Keratinocyte (primary cell): ENCODE results near the gene GHITM. TPM values are rescaled to one million over a fixed set of nuclear protein-coding genes. Genes with fewer than 3 reads are reported as not detected.

Experiments
- DNase-seq: peaks from one replicate; pipeline ENCODE4 v3.0.0-alpha.2; 2011; ENCODE audit warnings: low read depth, missing footprints, low spot score
- FAIRE-seq: peaks from 2 replicates; lab custom pipeline; 2011; peaks lifted over from hg19 to GRCh38; lab: Jason Lieb, UNC
- H2AFZ ChIP-seq: 2 replicates; pipeline ENCODE4 v1.6.0; 2012; ENCODE audit warnings: low read length, control low read depth, inconsistent platforms; ENCODE audit not compliant: control insufficient read depth
- H3K27ac ChIP-seq: 2 replicates; pipeline ENCODE4 v1.5.1; 2011; ENCODE audit warnings: low read length; ENCODE audit not compliant: control insufficient read depth, insufficient read depth
- H3K27me3 ChIP-seq: 3 replicates; pipeline ENCODE4 v1.6.0; 2011; ENCODE audit warnings: low read length; ENCODE audit not compliant: control insufficient read depth, insufficient read depth; ENCODE audit errors: extremely low read depth
- H3K36me3 ChIP-seq, 2 experiments: 2 replicates in 1 of 2; 3 replicates in 1 of 2; pipeline ENCODE4 v1.5.1; 2011; ENCODE audit warnings: low read length in 2 of 2, mild to moderate bottlenecking in 1 of 2; ENCODE audit not compliant: control insufficient read depth in 2 of 2, insufficient read depth in 2 of 2; ENCODE audit errors: extremely low read depth in 1 of 2
- H3K4me1 ChIP-seq: 3 replicates; pipeline ENCODE4 v1.5.1; 2011; ENCODE audit warnings: low read length; ENCODE audit not compliant: control insufficient read depth, insufficient read depth; ENCODE audit errors: extremely low read depth
- H3K4me2 ChIP-seq: 3 replicates; pipeline ENCODE4 v1.6.0; 2011; ENCODE audit warnings: low read depth, low read length; ENCODE audit not compliant: control insufficient read depth, insufficient read depth; ENCODE audit errors: extremely low read depth
- H3K4me3 ChIP-seq, 3 experiments: fragments of 200-600 bp in 1 of 3; sonication (generic) in 1 of 3; 2 replicates in 2 of 3; 3 replicates in 1 of 3; pipeline ENCODE4 v1.5.1; 2011 to 2016; ENCODE audit warnings: low read length in 3 of 3, mild to moderate bottlenecking in 3 of 3, control low read depth in 2 of 3, inconsistent platforms in 1 of 3, low read depth in 1 of 3, mixed read lengths in 1 of 3, mixed run types in 1 of 3, moderate library complexity in 1 of 3; ENCODE audit not compliant: control insufficient read depth in 2 of 3, insufficient read depth in 2 of 3; ENCODE audit errors: extremely low read depth in 1 of 3
- H3K79me2 ChIP-seq: 2 replicates; pipeline ENCODE4 v1.6.0; 2012; ENCODE audit warnings: low read length; ENCODE audit not compliant: control insufficient read depth, insufficient read depth
- H3K9ac ChIP-seq: 3 replicates; pipeline ENCODE4 v1.6.0; 2011; ENCODE audit warnings: low read length; ENCODE audit not compliant: control insufficient read depth, insufficient read depth; ENCODE audit errors: extremely low read depth
- H3K9me1 ChIP-seq: 3 replicates; pipeline ENCODE4 v1.6.0; 2011; ENCODE audit warnings: low read length; ENCODE audit not compliant: control insufficient read depth, insufficient read depth; ENCODE audit errors: extremely low read depth
- H3K9me3 ChIP-seq: 2 replicates; pipeline ENCODE4 v1.5.1; 2012; ENCODE audit warnings: low read depth, low read length; ENCODE audit not compliant: control insufficient read depth
- H4K20me1 ChIP-seq: 3 replicates; pipeline ENCODE4 v1.6.0; 2011; ENCODE audit warnings: low read length; ENCODE audit not compliant: control insufficient read depth, insufficient read depth; ENCODE audit errors: extremely low read depth
- CTCF ChIP-seq, 3 experiments: IDR thresholded peaks in 1 of 3; conservative IDR thresholded peaks in 1 of 3; optimal IDR thresholded peaks in 1 of 3; 2 replicates in 2 of 3; 3 replicates in 1 of 3; pipeline versions ENCODE3 to v1.5.1; 2011; ENCODE audit warnings: low read length in 3 of 3, mild to moderate bottlenecking in 3 of 3, moderate library complexity in 2 of 3, control low read depth in 1 of 3, inconsistent platforms in 1 of 3; ENCODE audit not compliant: insufficient read depth in 2 of 3; ENCODE audit errors: extremely low read depth in 1 of 3
- EZH2 ChIP-seq: IDR thresholded peaks from one replicate; pipeline ENCODE4 v1.6.1; 2012; ENCODE audit warnings: inconsistent platforms, mild to moderate bottlenecking, low read length, moderate library complexity
- dilution Hi-C: fragments of 300-500 bp; cut with MboI; formaldehyde crosslinking; loops from one replicate; pipeline ENCODE4 v1.7.0; 2020; ENCODE audit warnings: low sequenced_read_pairs; ENCODE audit not compliant: extremely low pct_ligation_motif_present
- polyA plus RNA-seq, 5 experiments: library from polyadenylated mRNA; depleted of rRNA in 3 of 5; stranded (reverse) in 3 of 5; stranded (forward) in 1 of 5; unstranded in 1 of 5; fragments of >200 nt; gene quantifications; 1 replicate in 1 of 5; 2 replicates in 3 of 5; 3 replicates in 1 of 5; pipeline versions ENCODE4 v1.2.1 to v1.2.3, GENCODE V29; 2011 to 2012; ENCODE audit warnings: missing spikeins in 2 of 5, low read depth in 1 of 5, low replicate concordance in 1 of 5

GHITM gene
- polyA plus RNA-seq, 1 donor (not counting 4 experiments of a cell fraction or from before 2014, with no cell fraction given): 214 TPM

- Histone ChIP-seq H3K9ac (no peak overlapping the region), H2AFZ (no peak overlapping the region), H3K4me2 (no peak overlapping the region), H3K27ac (no peak overlapping the region), H3K4me1 (no peaks in the 10 kb centered on the region), H3K27me3 (peaks cover 26% of the 10 kb centered on the region), H3K9me3 (no peaks in the 10 kb centered on the region), H3K4me3 (no peak overlapping the region), H3K9me1 (no peaks in the 10 kb centered on the region), H3K36me3 (no peaks in the 10 kb centered on the region), H3K79me2 (no peaks in the 10 kb centered on the region), H4K20me1 (no peaks in the 10 kb centered on the region)
- TF ChIP-seq CTCF (optimal IDR thresholded peaks at IDR 0.05 in 1 of 3, IDR thresholded peaks at IDR 0.05 in 1 of 3, conservative IDR thresholded peaks at IDR 0.05 in 1 of 3; ENCODE audit: extremely low read depth in 1 of 3, insufficient read depth in 2 of 3, low read length in 3 of 3) (no peak), EZH2 (no peak)
- FAIRE-seq: no peak
- no peak for DNase-seq
- dilution Hi-C loops: loop anchor here (10.0 kb wide), 1 partner anchor 56 kb away; no protein-coding TSS in a partner anchor
Measured at GRCh38 chr10:84201244-84201606, 61.9 kb downstream of the GHITM start.

- dilution Hi-C loops: loop anchor here (10.0 kb wide), 1 partner anchor 57 kb away; no protein-coding TSS in a partner anchor
- Histone ChIP-seq H2AFZ (no peak overlapping the region), H3K27me3 (peaks cover 22% of the 10 kb centered on the region), H3K4me1 (no peaks in the 10 kb centered on the region), H3K79me2 (no peaks in the 10 kb centered on the region), H3K4me3 (no peak overlapping the region), H3K27ac (no peak overlapping the region), H4K20me1 (no peaks in the 10 kb centered on the region), H3K4me2 (no peak overlapping the region), H3K9me1 (no peaks in the 10 kb centered on the region), H3K36me3 (no peaks in the 10 kb centered on the region), H3K9ac (no peak overlapping the region), H3K9me3 (no peaks in the 10 kb centered on the region)
- TF ChIP-seq CTCF (optimal IDR thresholded peaks at IDR 0.05 in 1 of 3, IDR thresholded peaks at IDR 0.05 in 1 of 3, conservative IDR thresholded peaks at IDR 0.05 in 1 of 3; ENCODE audit: extremely low read depth in 1 of 3, insufficient read depth in 2 of 3, low read length in 3 of 3) (no peak), EZH2 (no peak)
- DNase-seq: no peak
- FAIRE-seq: no peak
Measured at GRCh38 chr10:84201682-84202081, 62.4 kb downstream of the GHITM start.
